ENCODE data around the gene PDLIM5.

GRCh38 chr4:94466371-94466770 is 14.6 kb downstream of the PDLIM5 start:
- TF ChIP-seq, protein P1, sequence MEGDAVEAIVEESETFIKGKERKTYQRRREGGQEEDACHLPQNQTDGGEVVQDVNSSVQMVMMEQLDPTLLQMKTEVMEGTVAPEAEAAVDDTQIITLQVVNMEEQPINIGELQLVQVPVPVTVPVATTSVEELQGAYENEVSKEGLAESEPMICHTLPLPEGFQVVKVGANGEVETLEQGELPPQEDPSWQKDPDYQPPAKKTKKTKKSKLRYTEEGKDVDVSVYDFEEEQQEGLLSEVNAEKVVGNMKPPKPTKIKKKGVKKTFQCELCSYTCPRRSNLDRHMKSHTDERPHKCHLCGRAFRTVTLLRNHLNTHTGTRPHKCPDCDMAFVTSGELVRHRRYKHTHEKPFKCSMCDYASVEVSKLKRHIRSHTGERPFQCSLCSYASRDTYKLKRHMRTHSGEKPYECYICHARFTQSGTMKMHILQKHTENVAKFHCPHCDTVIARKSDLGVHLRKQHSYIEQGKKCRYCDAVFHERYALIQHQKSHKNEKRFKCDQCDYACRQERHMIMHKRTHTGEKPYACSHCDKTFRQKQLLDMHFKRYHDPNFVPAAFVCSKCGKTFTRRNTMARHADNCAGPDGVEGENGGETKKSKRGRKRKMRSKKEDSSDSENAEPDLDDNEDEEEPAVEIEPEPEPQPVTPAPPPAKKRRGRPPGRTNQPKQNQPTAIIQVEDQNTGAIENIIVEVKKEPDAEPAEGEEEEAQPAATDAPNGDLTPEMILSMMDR (IDR thresholded peaks at IDR 0.05; ENCODE audit: control extremely low read depth in 1 of 3, insufficient read depth in 1 of 3, low read depth in 1 of 3, low read length in 3 of 3): no peak
- no peak for TF ChIP-seq MAX (IDR thresholded peaks at IDR 0.05)
- TF ChIP-seq NRF1 (IDR thresholded peaks at IDR 0.05; ENCODE audit: low read depth, low read length): no peak

All from H1 (cell line).